HCT116 (cell line): ENCODE data around the gene EMILIN1. TPM values are rescaled to one million over a fixed set of nuclear protein-coding genes. Genes with fewer than 3 reads are reported as not detected.

Experiments used
- ATAC-seq: fragments of 200-7000 bp; cut with Tn5 transposase; 2 replicates; pipeline ENCODE4 v1.9.1; 2020; ENCODE audit warnings: mild to moderate bottlenecking, moderate library complexity
- BruUV-seq: library from RNA; stranded (reverse); fragments of 400-500 nt; replicated peaks from 2 replicates; lab custom pipeline; 2021; lab: Mats Ljungman, UMichigan
- CTCF ChIA-PET: fragments of 300-600 bp; sonication (Branson Sonifier 250); formaldehyde crosslinking; loops from one replicate; lab custom pipeline; 2021; ENCODE audit warnings: antibody characterized with exemption; lab: Charles Lee
- POLR2A ChIA-PET: fragments of 300-600, 350-600 bp; sonication (Branson Sonifier 250); formaldehyde crosslinking; loops from one replicate; lab custom pipeline; 2021; ENCODE audit warnings: antibody characterized with exemption; lab: Charles Lee
- RAD21 ChIA-PET, 2 experiments: fragments of 300-600 bp; sonication (Branson Sonifier 250); formaldehyde crosslinking; loops; one replicate each; lab custom pipeline; 2023; ENCODE audit warnings: low total read pairs in 2 of 2; ENCODE audit not compliant: uncharacterized antibody in 2 of 2, unreplicated experiment in 2 of 2, low non-redundant PET in 1 of 2; lab: Charles Lee
- DNase-seq: peaks from one replicate; pipeline ENCODE4 v3.0.0-alpha.2; 2010; ENCODE audit warnings: low read depth, low spot score
- H2AFZ ChIP-seq: fragments of 200-600 bp; shearing (Covaris generic), sonication (generic); 2 replicates; pipeline ENCODE4 v1.6.1; 2017; ENCODE audit warnings: low read depth, mixed run types, mixed read lengths, antibody characterized with exemption, low read length; ENCODE audit not compliant: poor library complexity, severe bottlenecking
- H3K27ac ChIP-seq: 2 replicates; pipeline ENCODE4 v1.5.1; 2012; ENCODE audit warnings: low read depth, low read length
- H3K27me3 ChIP-seq: fragments of 200-600 bp; sonication (generic); 2 replicates; pipeline ENCODE4 v1.6.1; 2016; ENCODE audit warnings: mixed run types, low read length, mixed read lengths; ENCODE audit not compliant: insufficient read depth
- H3K36me3 ChIP-seq, 2 experiments: fragments of 200-500 bp in 1 of 2; fragments of 200-600 bp in 1 of 2; sonication (Bioruptor generic) in 1 of 2; sonication (generic) in 1 of 2; 2 replicates each; pipeline versions ENCODE4 v1.5.1 to v1.6.1; 2014 to 2016; ENCODE audit warnings: low read length in 2 of 2, inconsistent platforms in 1 of 2, mixed read lengths in 1 of 2, mixed run types in 1 of 2; ENCODE audit not compliant: insufficient read depth in 2 of 2, control insufficient read depth in 1 of 2
- H3K4me1 ChIP-seq, 2 experiments: fragments of 200-600 bp in 1 of 2; sonication (generic) in 1 of 2; 2 replicates each; pipeline versions ENCODE4 v1.5.1 to v1.6.1; 2012 to 2017; ENCODE audit warnings: low read length in 2 of 2, inconsistent platforms in 1 of 2, mild to moderate bottlenecking in 1 of 2, mixed read lengths in 1 of 2, mixed run types in 1 of 2, moderate library complexity in 1 of 2; ENCODE audit not compliant: insufficient read depth in 2 of 2, control insufficient read depth in 1 of 2
- H3K4me2 ChIP-seq: fragments of 200-600 bp; sonication (generic); 2 replicates; pipeline ENCODE4 v1.6.1; 2017; ENCODE audit warnings: mixed run types, low read length, mixed read lengths
- H3K4me3 ChIP-seq, 2 experiments: fragments of 200-600 bp in 1 of 2; sonication (generic) in 1 of 2; replicated peaks in 1 of 2; 2 replicates each; pipeline ENCODE4 v1.5.1; 2011 to 2016; ENCODE audit warnings: low read length in 2 of 2, control low read depth in 1 of 2, low read depth in 1 of 2, mild to moderate bottlenecking in 1 of 2, mixed read lengths in 1 of 2, mixed run types in 1 of 2
- H3K79me2 ChIP-seq: fragments of 200-600 bp; sonication (generic); 2 replicates; pipeline ENCODE4 v1.6.1; 2017; ENCODE audit warnings: mild to moderate bottlenecking, mixed run types, low read length, moderate library complexity, mixed read lengths; ENCODE audit not compliant: insufficient read depth
- H3K9ac ChIP-seq: fragments of 200-600 bp; sonication (generic); 2 replicates; pipeline ENCODE4 v1.6.1; 2016; ENCODE audit warnings: low read length, mixed read lengths
- H3K9me2 ChIP-seq: fragments of 200-600 bp; sonication (generic), shearing (Covaris generic); 2 replicates; pipeline ENCODE4 v1.6.1; 2017; ENCODE audit warnings: mixed run types, mild to moderate bottlenecking, moderate library complexity; ENCODE audit not compliant: insufficient read depth
- H3K9me3 ChIP-seq, 2 experiments: fragments of 200-500 bp in 1 of 2; fragments of 200-600 bp in 1 of 2; sonication (Bioruptor generic) in 1 of 2; sonication (generic) in 1 of 2; 2 replicates each; pipeline ENCODE4 v1.6.1; 2014 to 2017; ENCODE audit warnings: low read length in 2 of 2, mixed read lengths in 2 of 2, inconsistent platforms in 1 of 2, low read depth in 1 of 2, mild to moderate bottlenecking in 1 of 2, mixed run types in 1 of 2, moderate library complexity in 1 of 2; ENCODE audit not compliant: control insufficient read depth in 1 of 2, insufficient read depth in 1 of 2
- H4K20me1 ChIP-seq: fragments of 200-600 bp; sonication (generic), shearing (Covaris generic); 2 replicates; pipeline ENCODE4 v1.6.1; 2017; ENCODE audit warnings: mixed run types, mild to moderate bottlenecking, moderate library complexity; ENCODE audit not compliant: insufficient read depth
- EGR1 ChIP-seq: IDR thresholded peaks from 2 replicates; pipeline ENCODE4 v1.6.1; 2012; ENCODE audit warnings: low read depth
- EZH2phosphoT487 ChIP-seq: fragments of 200-600 bp; IDR thresholded peaks from 2 replicates; pipeline ENCODE4 v1.6.1; 2018; ENCODE audit warnings: antibody characterized with exemption, borderline replicate concordance
- MAX ChIP-seq: IDR thresholded peaks from 2 replicates; pipeline ENCODE4 v1.6.1; 2012
- POLR2A ChIP-seq: IDR thresholded peaks from 2 replicates; pipeline ENCODE4 v1.7.0; 2011; ENCODE audit warnings: borderline replicate concordance; ENCODE audit not compliant: insufficient read depth, insufficient read length; ENCODE audit errors: extremely low read depth
- SIN3A ChIP-seq: IDR thresholded peaks from 2 replicates; pipeline ENCODE4 v1.6.1; 2012; ENCODE audit warnings: low read depth
- TCF7L2 ChIP-seq: IDR thresholded peaks from 2 replicates; pipeline ENCODE4 v1.7.0; 2011; ENCODE audit warnings: borderline replicate concordance, inconsistent platforms; ENCODE audit not compliant: insufficient read depth, insufficient read length; ENCODE audit errors: extremely low read depth
- YY1 ChIP-seq: IDR thresholded peaks from 2 replicates; pipeline ENCODE4 v1.6.1; 2011; ENCODE audit warnings: low read length, low read depth, moderate library complexity, mild to moderate bottlenecking; ENCODE audit not compliant: insufficient replicate concordance; ENCODE audit errors: extremely low read depth
- intact Hi-C: fragments of 100-400 bp; cut with micrococcal nuclease; formaldehyde crosslinking; loops from 2 replicates; pipeline ENCODE4 v1.10.0; 2022
- total RNA-seq: library from RNA; stranded (reverse); gene quantifications from one replicate; pipeline ENCODE4 v1.2.1, GENCODE V29; 2021; ENCODE audit not compliant: unreplicated experiment

Gene EMILIN1
- total RNA-seq, 1 experiment from 2014 or later = 0.59 TPM

- TF ChIP-seq TCF7L2 (no peak), SIN3A (no peak), EGR1 (no peak), MAX (no peak), EZH2phosphoT487 (no peak)
- TF ChIP-seq, all 23 proteins: peak for 4
These were observed 55.7 kb downstream of the EMILIN1 start, which contains the start of gene PREB (continued) for GRCh38 chr2:27133905-27134780.

- ATAC-seq (no peak), DNase-seq (no peak)
- Histone ChIP-seq H3K4me1 (peaks cover 4 to 19% of the 10 kb centered on the region in 2 experiments; a peak in 3 of 4 replicates), H3K27ac (peak overlapping the region; percentile 36; the same call in 1 of the 2 replicates), H2AFZ (peak overlapping the region; percentile 71), H3K9me3 (no peaks in the 10 kb centered on the region), H3K4me2 (peak overlapping the region; percentile 95), H4K20me1 (no peaks in the 10 kb centered on the region), H3K9me2 (no peaks in the 10 kb centered on the region), H3K79me2 (peaks cover 20% of the 10 kb centered on the region)
- CTCF ChIA-PET = interaction anchor here (0.9 to 1.6 kb wide), 3 partner anchors 35 to 168 kb away, joined by 3 to 7 read pairs (median 5); no protein-coding TSS in a partner anchor
- TF ChIP-seq EGR1 = peak; percentile 82
- no peak for TF ChIP-seq POLR2A
- TF ChIP-seq TCF7L2 = no peak
- peak; percentile 98 for TF ChIP-seq YY1
- TF ChIP-seq, all 23 proteins: peak for 2
- intact Hi-C loops = no loop called here
- POLR2A ChIA-PET = interaction anchor here (1.0 kb wide), 1 partner anchor 130 kb away, joined by 3 read pairs; no protein-coding TSS in a partner anchor
- RAD21 ChIA-PET = no interaction called here
- Histone ChIP-seq H3K9ac (peak overlapping the region; percentile 97; the same call in 1 of the 2 replicates), H3K27me3 (no peaks in the 10 kb centered on the region), H3K36me3 (peaks cover 14 to 20% of the 10 kb centered on the region in 2 experiments; a peak in 3 of 4 replicates), H3K4me3 (peak overlapping the region; percentile 96 to 99)
- TSS peak; percentile 36 for BruUV-seq
These were observed 56.5 kb downstream of the EMILIN1 start for GRCh38 chr2:27134781-27135477.
